Measurements from ENCODE around the gene M1AP.

GRCh38 chr2:74567881-74568280 lies 80.2 kb downstream of the M1AP start:
- TF ChIP-seq EZH2 (IDR thresholded peaks at IDR 0.05) (no peak), POLR2AphosphoS5 (IDR thresholded peaks at IDR 0.05; ENCODE audit: borderline replicate concordance, low read depth, low read length) (no peak), FOXP2 (optimal IDR thresholded peaks at IDR 0.05; ENCODE audit: control extremely low read depth, extremely low read length, insufficient read depth) (no peak)
